Large intestine (tissue), 3 donors: Measurements from ENCODE around the gene CCDC170. TPM values are rescaled to one million over a fixed set of nuclear protein-coding genes. Genes with fewer than 3 reads are reported as not detected.

Source experiments
- DNase-seq, 2 donors: peaks; one replicate each; pipeline versions ENCODE4 v3.0.0 to v3.0.0-alpha.2; 2013
- H3K27ac ChIP-seq: one replicate; pipeline ENCODE4 v1.5.1; 2013; ENCODE audit warnings: low read length
- H3K27me3 ChIP-seq: 2 replicates; pipeline ENCODE4 v1.6.1; 2013; ENCODE audit warnings: low read length; ENCODE audit not compliant: control insufficient read depth, insufficient read depth
- H3K36me3 ChIP-seq: 2 replicates; pipeline ENCODE4 v1.6.1; 2013; ENCODE audit warnings: low read length; ENCODE audit not compliant: control insufficient read depth, insufficient read depth
- H3K4me1 ChIP-seq: one replicate; pipeline ENCODE4 v1.6.1; 2013; ENCODE audit warnings: low read length; ENCODE audit not compliant: control insufficient read depth, insufficient read depth
- H3K4me3 ChIP-seq: one replicate; pipeline ENCODE4 v1.5.1; 2013; ENCODE audit warnings: low read length
- H3K9me3 ChIP-seq: one replicate; pipeline ENCODE4 v1.6.1; 2013; ENCODE audit warnings: mild to moderate bottlenecking, low read depth, low read length, moderate library complexity; ENCODE audit not compliant: control insufficient read depth
- WGBS: methylation state at CpG from one replicate; pipeline ENCODE4 v1.1.5; 2013; ENCODE audit warnings: low lambda C conversion rate; ENCODE audit not compliant: insufficient coverage; 5-methylcytosine and 5-hydroxymethylcytosine counted together
- polyA plus RNA-seq: library from polyadenylated mRNA; unstranded; fragments of 120-200 nt; gene quantifications from one replicate; pipeline ENCODE4 v1.2.1, GENCODE V29; 2013

CCDC170 gene
- polyA plus RNA-seq, 1 donor = 1.6 TPM

GRCh38 chr6:151494235-151494935 is 568 bp downstream of the CCDC170 start:
- peaks cover 5% of the 10 kb centered on the region for H3K4me1 ChIP-seq
- H3K36me3 ChIP-seq = no peaks in the 10 kb centered on the region
- peak in 1 of 2 donors; percentile 71 for DNase-seq
- peaks cover 34% of the 10 kb centered on the region for H3K27me3 ChIP-seq
- 0% methylated on average over 1 of the region's 43 CpGs for WGBS
- no peaks in the 10 kb centered on the region for H3K9me3 ChIP-seq
- H3K27ac ChIP-seq = peak overlapping the region; percentile 62
- H3K4me3 ChIP-seq = peak overlapping the region; percentile 56

- peak overlapping the region; percentile 56 for H3K4me3 ChIP-seq
- no CpG with 5 or more reads among the region's 4 CpGs for WGBS
- no peak for DNase-seq
- no peaks in the 10 kb centered on the region for H3K9me3 ChIP-seq
- no peak overlapping the region for H3K27ac ChIP-seq
- H3K27me3 ChIP-seq = peaks cover 34% of the 10 kb centered on the region
- H3K36me3 ChIP-seq = no peaks in the 10 kb centered on the region
- H3K4me1 ChIP-seq = peaks cover 5% of the 10 kb centered on the region
These were observed 1.1 kb downstream of the CCDC170 start for GRCh38 chr6:151494936-151495320.

- Histone ChIP-seq H3K27me3 (peaks cover 34% of the 10 kb centered on the region), H3K27ac (no peak overlapping the region), H3K4me3 (no peak overlapping the region), H3K9me3 (no peaks in the 10 kb centered on the region), H3K36me3 (no peaks in the 10 kb centered on the region), H3K4me1 (peaks cover 5% of the 10 kb centered on the region)
- WGBS = no CpG with 5 or more reads among the region's 9 CpGs
- no peak for DNase-seq
These were observed 1.6 kb downstream of the CCDC170 start for GRCh38 chr6:151495380-151495779.

GRCh38 chr6:151497905-151498304 is 4.1 kb downstream of the CCDC170 start:
- Histone ChIP-seq H3K4me3 (no peak overlapping the region), H3K27ac (peak overlapping the region; percentile 34), H3K27me3 (peaks cover 21% of the 10 kb centered on the region), H3K36me3 (no peaks in the 10 kb centered on the region), H3K4me1 (peaks cover 9% of the 10 kb centered on the region), H3K9me3 (no peaks in the 10 kb centered on the region)
- no peak for DNase-seq

GRCh38 chr6:151498327-151498726 is 4.5 kb downstream of the CCDC170 start:
- no CpG with 5 or more reads among the region's 1 CpG for WGBS
- H3K36me3 ChIP-seq = no peaks in the 10 kb centered on the region
- peak; percentile 55 to 81 for DNase-seq
- H3K27me3 ChIP-seq = peaks cover 20% of the 10 kb centered on the region
- H3K4me3 ChIP-seq = no peak overlapping the region
- peak overlapping the region; percentile 34 for H3K27ac ChIP-seq
- H3K4me1 ChIP-seq = peaks cover 9% of the 10 kb centered on the region
- no peaks in the 10 kb centered on the region for H3K9me3 ChIP-seq

GRCh38 chr6:151499551-151499950 is 5.7 kb downstream of the CCDC170 start:
- H3K9me3 ChIP-seq = no peaks in the 10 kb centered on the region
- H3K36me3 ChIP-seq = no peaks in the 10 kb centered on the region
- no peak overlapping the region for H3K27ac ChIP-seq
- H3K4me3 ChIP-seq = no peak overlapping the region
- WGBS = no CpG with 5 or more reads among the region's 5 CpGs
- H3K27me3 ChIP-seq = peaks cover 9% of the 10 kb centered on the region
- peaks cover 5% of the 10 kb centered on the region for H3K4me1 ChIP-seq
- DNase-seq = no peak

GRCh38 chr6:151501511-151502136 is 7.8 kb downstream of the CCDC170 start:
- Histone ChIP-seq H3K4me3 (no peak overlapping the region), H3K4me1 (peaks cover 5% of the 10 kb centered on the region), H3K27ac (no peak overlapping the region), H3K27me3 (no peaks in the 10 kb centered on the region), H3K9me3 (no peaks in the 10 kb centered on the region), H3K36me3 (no peaks in the 10 kb centered on the region)
- DNase-seq = no peak
- WGBS = 50% methylated on average over 1 of the region's 1 CpG

GRCh38 chr6:151502499-151502898 is 8.7 kb downstream of the CCDC170 start:
- no CpG with 5 or more reads among the region's 4 CpGs for WGBS
- Histone ChIP-seq H3K27ac (no peak overlapping the region), H3K9me3 (no peaks in the 10 kb centered on the region), H3K36me3 (no peaks in the 10 kb centered on the region), H3K4me1 (peaks cover 5% of the 10 kb centered on the region), H3K27me3 (no peaks in the 10 kb centered on the region), H3K4me3 (no peak overlapping the region)
- peak in 1 of 2 donors; percentile 26 for DNase-seq

- H3K4me3 ChIP-seq = no peak overlapping the region
- no peaks in the 10 kb centered on the region for H3K27me3 ChIP-seq
- H3K4me1 ChIP-seq = peaks cover 3% of the 10 kb centered on the region
- DNase-seq = no peak
- no peaks in the 10 kb centered on the region for H3K36me3 ChIP-seq
- H3K9me3 ChIP-seq = no peaks in the 10 kb centered on the region
- no peak overlapping the region for H3K27ac ChIP-seq
- no CpG with 5 or more reads among the region's 2 CpGs for WGBS
These were observed 12.9 kb downstream of the CCDC170 start for GRCh38 chr6:151506761-151507160.

- Histone ChIP-seq H3K4me1 (no peaks in the 10 kb centered on the region), H3K27ac (no peak overlapping the region), H3K4me3 (no peak overlapping the region), H3K9me3 (no peaks in the 10 kb centered on the region), H3K36me3 (no peaks in the 10 kb centered on the region), H3K27me3 (no peaks in the 10 kb centered on the region)
- DNase-seq = no peak
- 89% methylated on average over 1 of the region's 2 CpGs for WGBS
These were observed 15.2 kb downstream of the CCDC170 start for GRCh38 chr6:151509048-151509447.

GRCh38 chr6:151512481-151512880 is 18.7 kb downstream of the CCDC170 start:
- Histone ChIP-seq H3K4me3 (no peak overlapping the region), H3K36me3 (no peaks in the 10 kb centered on the region), H3K27ac (no peak overlapping the region), H3K9me3 (peaks cover 6% of the 10 kb centered on the region), H3K27me3 (no peaks in the 10 kb centered on the region), H3K4me1 (no peaks in the 10 kb centered on the region)
- no peak for DNase-seq
- WGBS = 58% methylated on average over 2 of the region's 5 CpGs
